Stimulated activated CD4-positive, alpha-beta T cell treated with anti-CD3 and anti-CD28 coated beads, TNF-alpha, amount 100 ng/mL, for 1 hour (primary cell): ENCODE results near the gene NCKAP5.

Source experiments
- DNase-seq, 3 donors: peaks; one replicate each; pipeline ENCODE4 v3.0.0-alpha.2; 2020; ENCODE audit warnings: low read depth in 3 of 3, low spot score in 1 of 3

The NCKAP5 gene

GRCh38 chr2:132780651-132781050 lies 787.6 kb downstream of the NCKAP5 start:
- no peak for DNase-seq

DNA sequence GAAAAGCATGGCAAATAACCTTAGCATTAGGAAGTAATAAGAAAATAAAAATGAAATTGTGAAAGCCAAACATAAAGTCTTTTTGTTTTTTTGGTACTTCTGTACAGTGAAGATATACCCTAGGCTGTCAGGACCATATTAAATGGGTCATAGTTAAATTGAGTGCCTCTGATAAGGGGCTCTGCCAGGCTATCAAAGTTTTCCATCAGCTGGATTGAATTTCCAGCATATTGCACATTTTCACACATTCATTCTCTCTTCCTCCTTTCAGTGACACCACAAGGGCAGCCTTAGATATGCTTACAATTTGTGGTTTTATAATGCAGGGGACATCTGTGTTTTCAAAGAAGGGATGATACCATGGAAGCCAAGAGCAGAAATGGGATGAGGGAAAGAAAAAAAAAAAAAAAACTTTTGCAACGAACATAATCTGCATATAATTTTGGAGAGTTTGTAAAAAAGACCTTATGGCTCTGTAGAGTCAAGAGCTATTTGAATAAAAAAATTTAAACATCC lies 789.0 kb downstream of the NCKAP5 start:
- no peak for DNase-seq

DNA sequence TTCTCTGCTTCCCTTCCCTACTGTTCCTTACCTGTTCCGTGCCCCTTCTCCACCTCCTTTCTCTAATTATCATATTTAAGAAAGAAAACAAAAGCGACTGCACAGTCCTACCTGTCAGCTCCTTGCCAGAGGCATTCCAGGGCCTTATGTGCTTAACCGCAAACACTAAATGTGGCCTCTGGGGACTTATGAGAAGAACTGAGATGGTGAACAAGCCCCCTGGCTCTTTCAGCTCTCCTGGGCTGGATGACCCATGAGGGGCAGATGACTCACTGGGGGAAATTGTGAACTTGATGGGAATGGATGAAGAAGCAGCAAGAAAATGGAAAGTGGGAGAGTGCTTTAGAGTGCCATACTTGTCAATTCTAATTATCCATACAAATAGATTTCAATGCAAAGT lies 792.0 kb downstream of the NCKAP5 start:
- DNase-seq, result no peak

DNA sequence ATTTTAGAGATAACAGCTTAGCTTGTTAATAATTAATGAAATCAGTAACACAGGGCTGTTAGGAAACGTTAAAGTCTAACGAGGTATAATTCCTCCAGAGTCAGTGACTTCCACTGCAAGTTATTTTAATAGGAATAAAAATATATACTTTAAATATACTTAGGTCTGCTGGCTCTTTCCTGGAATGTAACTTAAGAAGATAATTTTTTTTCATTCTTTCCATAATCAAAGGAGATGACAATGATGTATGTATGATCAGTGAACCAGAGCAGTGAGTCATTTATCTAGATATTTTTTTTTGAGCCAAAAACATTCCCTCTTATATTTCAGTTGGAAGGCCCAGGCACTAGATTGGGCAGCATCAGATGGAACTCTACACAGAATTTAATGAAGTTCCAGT lies 794.1 kb downstream of the NCKAP5 start:
- DNase-seq, result no peak

GRCh38 chr2:132773331-132773730 lies 794.9 kb downstream of the NCKAP5 start:
- DNase-seq, result no peak

DNA sequence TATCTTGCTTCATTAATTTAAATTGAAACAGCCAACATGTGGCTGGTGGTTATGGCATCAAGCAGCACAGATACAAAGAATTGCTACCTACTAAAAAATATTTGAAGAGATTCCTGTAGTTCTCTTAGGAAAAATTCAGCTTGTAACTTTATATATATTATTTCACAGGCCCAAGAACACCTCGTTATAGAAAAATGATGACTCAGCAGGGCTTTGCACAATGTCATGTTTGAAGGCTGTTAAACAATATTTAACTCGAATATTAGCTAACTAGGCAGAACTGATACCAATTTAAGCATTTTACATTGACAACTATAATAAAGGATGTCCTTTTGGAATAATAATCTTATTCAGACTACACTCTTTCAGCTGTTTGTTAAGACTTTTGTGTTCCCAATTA lies 795.9 kb downstream of the NCKAP5 start:
- DNase-seq, result no peak

GRCh38 chr2:132766573-132766972 lies 801.7 kb downstream of the NCKAP5 start:
- DNase-seq, result no peak

DNA sequence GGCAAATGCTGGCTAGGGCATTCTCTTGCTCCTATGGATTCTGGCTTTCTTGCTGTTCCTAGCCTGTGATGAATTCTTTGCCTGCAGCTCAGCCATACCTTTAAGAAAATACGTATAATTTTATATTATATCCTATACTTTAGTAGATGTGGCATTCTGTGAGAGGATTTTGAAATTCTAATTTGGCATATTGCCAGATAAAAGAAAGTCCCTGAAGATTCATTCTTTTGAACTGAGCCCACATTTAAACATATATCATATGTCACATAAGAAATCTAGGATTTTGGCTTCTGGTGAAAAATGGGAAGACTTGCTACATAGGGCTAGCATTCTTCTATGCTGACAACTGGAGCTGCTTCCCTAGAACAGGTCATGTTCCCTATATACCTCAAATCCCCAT lies 806.8 kb downstream of the NCKAP5 start:
- DNase-seq, result no peak

DNA sequence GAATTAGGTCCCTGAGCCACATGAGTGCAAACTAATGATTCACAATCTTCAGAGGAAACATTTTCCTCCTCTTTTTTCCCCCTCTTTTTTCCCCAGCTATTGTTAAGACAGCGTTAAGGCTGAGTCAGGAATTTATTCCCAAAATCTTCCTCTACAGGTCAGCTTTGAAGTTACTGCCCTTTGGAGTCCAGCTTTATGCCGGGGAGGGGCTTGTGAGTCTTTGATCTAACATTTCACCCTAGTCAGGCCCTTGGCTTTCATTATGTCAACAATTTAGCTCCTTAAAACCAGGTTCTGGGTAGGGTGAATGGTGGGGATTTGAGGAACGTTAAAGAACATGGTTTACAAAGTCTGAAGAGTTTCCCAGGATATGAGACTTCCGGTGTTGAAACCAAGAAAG lies 807.3 kb downstream of the NCKAP5 start:
- DNase-seq, result no peak

DNA sequence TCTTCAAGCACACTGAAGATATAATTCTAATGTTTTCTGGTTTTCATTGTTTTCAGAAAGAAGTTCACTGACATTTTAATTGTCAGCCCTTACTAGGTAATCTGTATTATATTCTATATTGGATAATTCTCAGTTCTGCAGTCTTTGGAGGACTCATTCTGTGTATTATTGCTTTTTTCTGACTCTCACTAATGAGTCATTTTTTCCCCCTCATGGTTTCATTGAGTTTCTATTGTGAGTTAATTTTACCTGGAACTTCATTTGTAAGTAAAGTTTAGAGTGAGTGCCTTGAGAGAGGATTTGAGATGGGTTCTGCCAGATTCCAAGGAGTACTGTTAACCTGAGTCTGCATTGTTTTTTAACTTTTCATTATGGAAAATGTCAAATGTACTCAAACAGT lies 807.9 kb downstream of the NCKAP5 start:
- DNase-seq, result no peak

DNA sequence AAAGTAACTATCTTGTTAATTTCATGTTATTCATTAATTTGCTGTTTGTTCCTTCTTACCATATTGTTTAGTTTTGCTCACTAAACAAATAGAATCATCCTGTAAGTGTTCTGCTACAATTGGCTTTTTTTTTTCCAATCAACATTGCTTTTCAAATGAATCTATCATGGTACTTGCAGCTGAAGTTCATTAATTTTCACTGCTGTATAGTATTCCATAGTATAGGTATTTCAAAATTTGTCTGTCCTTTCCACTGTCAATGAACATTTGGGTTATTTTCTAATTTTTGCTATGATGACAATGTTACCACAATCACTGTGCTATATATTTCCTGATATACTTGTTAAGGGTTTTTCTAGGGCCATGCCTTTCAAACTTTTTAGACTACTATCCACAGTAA lies 809.3 kb downstream of the NCKAP5 start:
- no peak for DNase-seq

DNA sequence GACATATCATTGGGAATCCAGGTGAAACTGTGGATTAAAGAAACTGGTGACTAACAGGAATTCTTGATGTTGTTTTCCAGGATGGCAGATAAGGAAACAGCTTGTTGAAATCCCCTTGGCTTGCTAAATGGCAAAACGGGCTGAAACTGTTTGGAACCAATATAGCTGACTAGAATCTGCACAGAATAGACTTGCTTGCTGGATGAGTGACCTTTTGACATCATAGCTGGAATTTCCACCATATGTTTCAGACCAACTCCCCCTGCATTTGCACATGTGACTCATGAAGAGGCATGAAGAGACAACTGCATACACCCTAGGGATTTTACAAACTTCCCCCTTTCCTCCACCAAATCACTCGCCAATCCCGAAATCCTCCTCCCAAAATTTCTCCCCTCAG lies 810.6 kb downstream of the NCKAP5 start:
- no peak for DNase-seq

- no peak for DNase-seq
These were observed 811.2 kb downstream of the NCKAP5 start for GRCh38 chr2:132757002-132757589.

- no peak for DNase-seq
These were observed 813.3 kb downstream of the NCKAP5 start for GRCh38 chr2:132754867-132755472.

GRCh38 chr2:132754392-132754791 lies 813.9 kb downstream of the NCKAP5 start:
- no peak for DNase-seq

DNA sequence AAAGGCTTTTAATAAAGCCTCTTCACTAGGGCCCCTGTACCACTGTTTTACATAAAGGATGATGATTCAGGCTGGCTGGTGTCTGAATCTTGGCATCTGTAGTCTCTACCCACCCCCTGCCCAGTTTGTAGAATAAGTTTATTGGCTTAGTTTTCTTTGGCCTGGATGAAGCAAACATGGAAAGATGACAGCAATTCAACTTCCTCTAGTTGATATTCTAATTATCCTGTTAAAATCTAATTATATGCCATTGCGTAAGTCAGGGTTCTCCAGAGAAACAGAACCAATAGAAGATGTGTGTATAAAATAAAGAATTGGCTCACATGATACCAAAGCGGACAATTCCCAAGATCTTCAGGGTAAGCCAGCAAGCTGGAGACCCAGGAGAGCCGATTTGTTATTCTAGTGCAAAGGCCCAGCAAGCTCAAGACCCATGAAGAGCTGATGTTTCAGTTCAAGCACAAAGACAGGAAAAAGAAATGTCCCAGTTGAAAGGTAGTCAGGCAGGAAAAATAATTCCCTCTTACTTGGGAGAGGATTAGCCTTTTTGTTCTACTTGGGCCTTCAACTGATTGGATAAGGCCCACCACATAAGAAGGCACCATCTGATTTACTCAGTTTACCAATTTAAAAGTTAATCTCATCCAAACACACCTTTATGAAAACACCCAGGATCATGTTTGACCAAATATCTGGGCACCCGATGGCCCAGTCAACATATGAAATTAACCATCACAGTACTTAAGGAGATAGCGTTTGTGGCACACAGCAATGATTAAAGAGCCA lies 815.6 kb downstream of the NCKAP5 start:
- no peak for DNase-seq

- no peak for DNase-seq
These were observed 816.4 kb downstream of the NCKAP5 start for GRCh38 chr2:132751836-132752235.

DNA sequence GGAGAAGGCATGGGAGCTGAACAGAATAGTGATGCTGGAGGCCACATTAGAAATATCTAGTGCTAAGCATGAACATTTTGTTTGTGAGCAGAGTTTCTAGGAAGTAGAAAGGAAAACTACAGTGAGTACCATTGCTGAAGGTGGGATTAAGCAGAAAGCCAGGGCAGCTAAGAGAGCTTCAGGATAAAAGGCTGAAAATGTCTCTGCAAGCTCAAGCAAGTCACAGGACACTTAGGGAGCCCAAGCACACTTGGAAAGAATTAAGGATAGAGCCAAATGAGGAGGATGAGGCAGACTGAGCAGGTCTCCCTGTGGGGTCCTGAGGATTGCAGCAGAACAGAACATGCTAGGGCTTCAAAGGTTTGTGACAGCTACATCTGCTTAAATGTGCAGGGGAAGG lies 817.7 kb downstream of the NCKAP5 start:
- DNase-seq, result no peak

DNA sequence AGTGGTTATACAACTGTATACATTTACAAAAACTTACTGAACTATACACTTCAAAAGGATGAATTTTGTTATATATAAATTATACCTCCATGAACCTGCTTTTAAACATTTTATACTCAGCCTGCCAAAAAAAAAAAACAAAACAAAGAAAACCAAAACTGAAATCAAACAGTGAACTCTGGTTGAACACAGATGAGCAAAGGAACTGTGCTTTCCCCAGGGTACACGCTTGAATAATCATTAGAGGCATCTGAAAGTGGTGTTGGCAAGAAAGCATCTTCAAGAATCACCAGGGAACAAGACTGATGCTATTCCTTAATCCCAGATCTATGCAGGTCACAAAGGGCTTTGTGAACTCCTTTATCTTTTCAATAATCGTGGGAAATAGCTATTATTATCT lies 821.2 kb downstream of the NCKAP5 start:
- DNase-seq, result no peak

DNA sequence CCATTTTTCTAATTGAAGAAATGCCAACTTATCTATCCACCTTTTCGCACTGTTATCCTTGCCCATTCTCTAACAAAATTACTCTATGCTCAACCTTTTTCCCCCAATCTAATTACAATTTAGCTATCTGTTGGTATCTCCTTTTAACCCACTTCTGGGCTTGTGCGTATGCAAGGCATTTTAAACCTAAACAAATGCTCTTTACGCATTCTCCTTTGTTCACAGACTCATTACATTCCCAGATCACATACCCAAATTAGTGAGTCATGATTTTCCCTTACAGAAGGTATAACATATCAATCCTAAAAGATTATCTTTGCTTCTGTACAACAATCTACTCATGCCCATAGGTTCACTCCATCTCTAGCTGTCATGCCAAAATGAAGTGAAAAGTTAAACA lies 826.5 kb downstream of the NCKAP5 start:
- DNase-seq, result no peak

- DNase-seq, result no peak
These were observed 828.1 kb downstream of the NCKAP5 start for GRCh38 chr2:132740081-132740720.

DNA sequence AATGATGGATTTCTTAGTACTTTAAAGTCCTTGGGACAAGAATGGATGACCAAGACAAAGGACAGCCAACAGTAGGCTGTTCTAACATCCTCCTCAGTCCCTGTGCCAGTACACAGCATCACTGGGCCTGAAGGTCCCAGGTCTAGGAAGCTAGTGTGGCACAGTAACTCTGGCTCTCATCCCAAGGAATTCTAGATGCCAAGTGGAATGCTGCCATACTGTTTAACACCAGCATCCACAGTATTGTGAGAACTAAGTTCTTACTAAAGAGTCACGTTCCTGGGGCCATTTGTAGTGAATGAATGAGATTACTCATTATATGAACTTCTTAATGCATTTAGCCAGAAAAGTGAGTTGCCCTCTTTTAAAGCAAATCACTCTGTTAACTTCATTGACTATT lies 830.0 kb downstream of the NCKAP5 start:
- no peak for DNase-seq
